Neural crest cell (in vitro differentiated cells): ENCODE data around the gene HOXB1. TPM values are rescaled to one million over a fixed set of nuclear protein-coding genes. Genes with fewer than 3 reads are reported as not detected.

Experiments used
- DNase-seq: peaks from one replicate; pipeline ENCODE4 v3.0.0; 2021; ENCODE audit warnings: low read depth, mixed read lengths, low spot score
- H3K27ac Mint-ChIP-seq: one replicate; pipeline ENCODE4 v1.8.0; 2021; ENCODE audit warnings: mild to moderate bottlenecking, mixed read lengths; ENCODE audit not compliant: unreplicated experiment
- H3K27me3 Mint-ChIP-seq: 2 replicates; pipeline ENCODE4 v1.8.0; 2021; ENCODE audit warnings: low read depth, mild to moderate bottlenecking, mixed read lengths
- H3K36me3 Mint-ChIP-seq: 2 replicates; pipeline ENCODE4 v1.8.0; 2021; ENCODE audit warnings: low read depth, mild to moderate bottlenecking, mixed read lengths
- H3K4me1 Mint-ChIP-seq: 2 replicates; pipeline ENCODE4 v1.8.0; 2021; ENCODE audit warnings: mixed read lengths
- H3K4me3 Mint-ChIP-seq: one replicate; pipeline ENCODE4 v1.8.0; 2021; ENCODE audit warnings: mild to moderate bottlenecking, mixed read lengths
- H3K9me3 Mint-ChIP-seq: 2 replicates; pipeline ENCODE4 v1.8.0; 2021; ENCODE audit warnings: mixed read lengths
- total RNA-seq: library from RNA; stranded (reverse); gene quantifications from 2 replicates; pipeline ENCODE4 v1.2.1, GENCODE V29; 2021
- TF ChIP-seq, protein P1 (sequence below): fragments of 200-600 bp; sonication (generic); conservative IDR thresholded peaks from 2 replicates; pipeline ENCODE4 v1.5.0; 2021; ENCODE audit warnings: antibody characterized with exemption, mild to moderate bottlenecking

The HOXB1 gene
- total RNA-seq, 1 donor from 2014 or later = 3.6 TPM

GRCh38 chr17:48577330-48577945, 46.6 kb upstream of the HOXB1 start:
- Mint-ChIP-seq H3K27ac (peak overlapping the region; percentile 87), H3K9me3 (no peaks in the 10 kb centered on the region), H3K4me1 (peaks cover 23% of the 10 kb centered on the region), H3K4me3 (peak overlapping the region; percentile 90), H3K27me3 (peaks cover 56% of the 10 kb centered on the region), H3K36me3 (no peaks in the 10 kb centered on the region)
- DNase-seq = no peak
- TF ChIP-seq, protein P1, sequence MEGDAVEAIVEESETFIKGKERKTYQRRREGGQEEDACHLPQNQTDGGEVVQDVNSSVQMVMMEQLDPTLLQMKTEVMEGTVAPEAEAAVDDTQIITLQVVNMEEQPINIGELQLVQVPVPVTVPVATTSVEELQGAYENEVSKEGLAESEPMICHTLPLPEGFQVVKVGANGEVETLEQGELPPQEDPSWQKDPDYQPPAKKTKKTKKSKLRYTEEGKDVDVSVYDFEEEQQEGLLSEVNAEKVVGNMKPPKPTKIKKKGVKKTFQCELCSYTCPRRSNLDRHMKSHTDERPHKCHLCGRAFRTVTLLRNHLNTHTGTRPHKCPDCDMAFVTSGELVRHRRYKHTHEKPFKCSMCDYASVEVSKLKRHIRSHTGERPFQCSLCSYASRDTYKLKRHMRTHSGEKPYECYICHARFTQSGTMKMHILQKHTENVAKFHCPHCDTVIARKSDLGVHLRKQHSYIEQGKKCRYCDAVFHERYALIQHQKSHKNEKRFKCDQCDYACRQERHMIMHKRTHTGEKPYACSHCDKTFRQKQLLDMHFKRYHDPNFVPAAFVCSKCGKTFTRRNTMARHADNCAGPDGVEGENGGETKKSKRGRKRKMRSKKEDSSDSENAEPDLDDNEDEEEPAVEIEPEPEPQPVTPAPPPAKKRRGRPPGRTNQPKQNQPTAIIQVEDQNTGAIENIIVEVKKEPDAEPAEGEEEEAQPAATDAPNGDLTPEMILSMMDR = no peak

GRCh38 chr17:48576479-48577309, 45.9 kb upstream of the HOXB1 start:
- no peaks in the 10 kb centered on the region for H3K36me3 Mint-ChIP-seq
- H3K4me3 Mint-ChIP-seq = peak overlapping the region; percentile 90
- TF ChIP-seq, protein P1 = no peak
- no peak for DNase-seq
- peak overlapping the region; percentile 83 for H3K27ac Mint-ChIP-seq
- no peaks in the 10 kb centered on the region for H3K9me3 Mint-ChIP-seq
- peaks cover 25% of the 10 kb centered on the region for H3K4me1 Mint-ChIP-seq
- H3K27me3 Mint-ChIP-seq = peaks cover 49% of the 10 kb centered on the region

DNA sequence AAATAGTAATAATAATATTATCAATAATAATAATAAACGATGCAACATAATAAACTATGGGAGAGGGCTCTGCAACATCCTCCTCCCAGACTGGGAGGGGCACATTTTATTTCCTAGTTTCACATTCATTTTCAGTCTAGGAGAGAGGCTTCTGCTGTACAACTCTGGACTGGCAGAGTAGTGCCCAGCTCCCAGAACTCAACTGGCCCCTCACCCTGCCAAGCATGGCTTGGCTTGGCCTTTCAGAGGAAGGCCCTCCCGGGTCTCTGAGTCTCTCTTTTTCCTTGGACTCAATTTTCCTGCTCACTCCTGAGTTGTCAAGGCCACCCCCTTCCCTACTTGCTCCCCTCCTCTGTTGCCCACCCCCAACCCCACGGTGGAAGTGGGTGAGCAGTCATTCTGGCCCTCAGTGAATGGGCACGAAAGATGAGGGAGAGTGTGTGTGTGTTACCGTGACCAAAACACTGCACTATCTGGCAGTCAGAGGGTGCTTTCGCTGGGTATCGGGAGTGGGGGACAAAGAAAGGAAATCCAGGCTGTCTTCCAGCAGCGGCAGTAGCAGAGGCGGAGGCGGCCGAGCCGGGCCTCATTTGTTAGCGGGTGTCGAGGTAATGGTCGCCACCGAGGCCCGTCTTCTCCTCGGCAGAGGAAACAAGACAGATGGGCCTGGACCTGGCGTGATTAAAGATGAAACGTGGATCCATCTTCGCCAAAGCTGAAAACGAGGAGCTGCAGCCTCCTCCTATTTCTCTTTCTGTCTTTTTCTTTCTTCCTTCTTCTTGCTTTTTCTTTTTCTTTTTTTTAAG, 45.1 kb upstream of the HOXB1 start:
- H3K4me3 Mint-ChIP-seq = peak overlapping the region; percentile 64
- TF ChIP-seq, protein P1 = no peak
- no peaks in the 10 kb centered on the region for H3K36me3 Mint-ChIP-seq
- DNase-seq = no peak
- H3K27me3 Mint-ChIP-seq = peaks cover 41% of the 10 kb centered on the region
- peak overlapping the region; percentile 83 for H3K27ac Mint-ChIP-seq
- H3K9me3 Mint-ChIP-seq = no peaks in the 10 kb centered on the region
- H3K4me1 Mint-ChIP-seq = peaks cover 22% of the 10 kb centered on the region

DNA sequence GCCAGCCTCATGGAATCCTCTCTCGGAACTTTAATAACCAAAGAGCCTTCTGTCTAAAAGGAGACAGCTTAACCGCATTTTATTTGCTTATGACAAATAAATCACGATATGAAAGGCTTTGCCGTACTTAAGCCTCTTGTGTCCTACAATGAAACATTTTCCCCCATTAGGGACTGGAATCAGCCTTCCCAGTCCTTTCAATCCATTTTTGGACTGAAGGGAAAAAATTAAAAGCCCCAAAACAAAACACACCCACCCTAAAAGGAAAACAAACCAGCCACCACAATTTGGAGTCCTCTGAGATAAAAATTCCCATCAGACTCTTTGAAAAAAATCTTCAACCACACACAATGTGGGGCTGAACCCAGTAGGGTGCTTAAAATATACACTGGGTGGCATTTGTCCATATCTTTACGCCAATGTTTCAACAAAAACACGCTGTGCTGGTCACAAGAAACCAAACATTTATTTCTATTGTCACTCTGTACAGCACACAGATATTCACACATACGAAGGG, 44.3 kb upstream of the HOXB1 start:
- peaks cover 20% of the 10 kb centered on the region for H3K4me1 Mint-ChIP-seq
- no peak overlapping the region for H3K27ac Mint-ChIP-seq
- peaks cover 33% of the 10 kb centered on the region for H3K27me3 Mint-ChIP-seq

More for the DNA sequence above, 44.3 kb upstream of the HOXB1 start:
- no peak for DNase-seq
- H3K4me3 Mint-ChIP-seq = peak overlapping the region; percentile 35
- no peaks in the 10 kb centered on the region for H3K9me3 Mint-ChIP-seq
- TF ChIP-seq, protein P1 = no peak
- no peaks in the 10 kb centered on the region for H3K36me3 Mint-ChIP-seq
